Neuronal stem cell (in vitro differentiated cells): ENCODE data around the gene KCNJ6.

Source experiments
- DNase-seq: peaks from one replicate; pipeline ENCODE4 v3.0.0-alpha.2; 2013; ENCODE audit warnings: low spot score
- H2AFZ ChIP-seq: one replicate; pipeline ENCODE4 v1.6.1; 2013; ENCODE audit warnings: mild to moderate bottlenecking, low read length, inconsistent platforms
- H2AK5ac ChIP-seq: 2 replicates; pipeline ENCODE4 v1.6.1; 2013; ENCODE audit warnings: low read depth, mild to moderate bottlenecking, inconsistent platforms, low read length, moderate library complexity, mixed read lengths
- H2BK120ac ChIP-seq: 2 replicates; pipeline ENCODE4 v1.6.1; 2013; ENCODE audit warnings: low read depth, mild to moderate bottlenecking, inconsistent platforms, low read length, moderate library complexity, mixed read lengths
- H2BK12ac ChIP-seq: one replicate; pipeline ENCODE4 v1.6.1; 2013; ENCODE audit warnings: low read length, inconsistent platforms
- H2BK15ac ChIP-seq: 2 replicates; pipeline ENCODE4 v1.6.1; 2013; ENCODE audit warnings: mild to moderate bottlenecking, low read length, inconsistent platforms, mixed read lengths
- H2BK5ac ChIP-seq: one replicate; pipeline ENCODE4 v1.6.1; 2013; ENCODE audit warnings: inconsistent platforms, mild to moderate bottlenecking, low read length, moderate library complexity
- H3K14ac ChIP-seq: one replicate; pipeline ENCODE4 v1.6.1; 2013; ENCODE audit warnings: low read length, inconsistent platforms
- H3K18ac ChIP-seq: 2 replicates; pipeline ENCODE4 v1.6.1; 2013; ENCODE audit warnings: low read length, inconsistent platforms
- H3K23ac ChIP-seq: 2 replicates; pipeline ENCODE4 v1.6.1; 2013; ENCODE audit warnings: low read depth, mild to moderate bottlenecking, mixed read lengths, low read length, inconsistent platforms; ENCODE audit not compliant: poor library complexity
- H3K27ac ChIP-seq: replicated peaks from 3 replicates; pipeline ENCODE4 v1.5.1; 2013; ENCODE audit warnings: low read length, inconsistent platforms
- H3K27me3 ChIP-seq, 3 experiments: 2 replicates each; pipeline ENCODE4 v1.6.1; 2013; ENCODE audit warnings: low read length in 3 of 3, mild to moderate bottlenecking in 2 of 3, inconsistent platforms in 1 of 3, low read depth in 1 of 3, mixed read lengths in 1 of 3, moderate library complexity in 1 of 3; ENCODE audit not compliant: control insufficient read depth in 3 of 3, insufficient read depth in 3 of 3
- H3K36me3 ChIP-seq, 2 donors: replicated peaks in 1 of 2; 2 replicates each; pipeline ENCODE4 v1.6.1; 2013; ENCODE audit warnings: low read length in 2 of 2; ENCODE audit not compliant: control insufficient read depth in 2 of 2, insufficient read depth in 2 of 2
- H3K4ac ChIP-seq: 2 replicates; pipeline ENCODE4 v1.6.1; 2013; ENCODE audit warnings: inconsistent platforms, mild to moderate bottlenecking, low read length, moderate library complexity
- H3K4me1 ChIP-seq, 2 donors: 1 replicate in 1 of 2; 2 replicates in 1 of 2; pipeline ENCODE4 v1.6.1; 2013; ENCODE audit warnings: low read length in 2 of 2, low read depth in 1 of 2; ENCODE audit not compliant: control insufficient read depth in 2 of 2, insufficient read depth in 1 of 2
- H3K4me2 ChIP-seq: one replicate; pipeline ENCODE4 v1.6.1; 2013; ENCODE audit warnings: mild to moderate bottlenecking, low read length, inconsistent platforms; ENCODE audit not compliant: insufficient read depth, poor library complexity, severe bottlenecking
- H3K4me3 ChIP-seq, 2 donors: 2 replicates each; pipeline ENCODE4 v1.5.1; 2013; ENCODE audit warnings: low read length in 2 of 2, mild to moderate bottlenecking in 2 of 2, inconsistent platforms in 1 of 2, moderate library complexity in 1 of 2
- H3K79me1 ChIP-seq: one replicate; pipeline ENCODE4 v1.6.1; 2013; ENCODE audit warnings: low read depth, mild to moderate bottlenecking, inconsistent platforms, low read length, moderate library complexity
- H3K9ac ChIP-seq: one replicate; pipeline ENCODE4 v1.6.1; 2013; ENCODE audit warnings: mild to moderate bottlenecking, low read depth, low read length, inconsistent platforms; ENCODE audit not compliant: poor library complexity
- H3K9me3 ChIP-seq, 2 donors: replicated peaks in 1 of 2; 2 replicates each; pipeline versions ENCODE3 to v1.6.1; 2013; ENCODE audit warnings: low read length in 2 of 2, mild to moderate bottlenecking in 2 of 2, inconsistent platforms in 1 of 2, low read depth in 1 of 2, mixed read lengths in 1 of 2, moderate library complexity in 1 of 2; ENCODE audit not compliant: control insufficient read depth in 2 of 2, insufficient read depth in 1 of 2
- H4K8ac ChIP-seq: one replicate; pipeline ENCODE4 v1.6.1; 2013; ENCODE audit warnings: low read depth, mild to moderate bottlenecking, inconsistent platforms, low read length, moderate library complexity
- H4K91ac ChIP-seq: one replicate; pipeline ENCODE4 v1.6.1; 2013; ENCODE audit warnings: low read length, low read depth, mild to moderate bottlenecking, inconsistent platforms; ENCODE audit not compliant: poor library complexity
- WGBS, 2 donors: extraction: QIAGEN DNeasy Blood & Tissue Kit; methylation state at CpG; one replicate each; pipeline ENCODE4 v1.1.7; 2013; ENCODE audit warnings: missing lambda C conversion rate in 2 of 2, mixed read lengths in 1 of 2; ENCODE audit not compliant: insufficient read length in 2 of 2, insufficient replicate concordance in 1 of 2; ENCODE audit errors: extremely low coverage in 2 of 2; 5-methylcytosine and 5-hydroxymethylcytosine counted together

Gene KCNJ6

DNA sequence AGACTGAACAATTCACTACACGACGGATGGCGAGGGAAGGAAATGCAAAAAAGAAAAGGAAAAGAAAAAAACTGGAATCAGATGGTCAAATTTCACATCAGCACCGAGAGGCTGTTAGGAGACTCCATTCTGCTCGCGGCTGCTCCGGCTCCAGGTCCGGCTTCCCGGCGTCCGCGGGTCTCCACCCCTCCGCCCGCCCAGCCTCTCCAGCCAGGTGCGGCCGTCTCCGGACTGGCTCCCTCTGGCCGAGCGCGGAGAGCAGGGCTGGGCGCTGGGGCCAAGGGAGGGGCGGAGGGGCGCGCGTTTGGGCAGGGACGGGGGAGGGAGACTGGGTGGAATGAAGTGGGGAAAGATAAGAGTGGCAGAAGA is 332 bp downstream of the KCNJ6 start:
- H2AK5ac ChIP-seq, result no peak overlapping the region
- H3K9ac ChIP-seq, result no peak overlapping the region
- H3K14ac ChIP-seq, result no peak overlapping the region
- H3K36me3 ChIP-seq, result no peaks in the 10 kb centered on the region
- no peaks in the 10 kb centered on the region for H3K9me3 ChIP-seq
- no peak overlapping the region for H4K91ac ChIP-seq
- H3K23ac ChIP-seq, result no peak overlapping the region
- peaks cover 5 to 11% of the 10 kb centered on the region in 2 donors for H3K4me1 ChIP-seq
- H2AFZ ChIP-seq, result peak overlapping the region; percentile 94
- H3K4me3 ChIP-seq, result peak overlapping the region; percentile 43 to 72
- no peak for DNase-seq
- H2BK5ac ChIP-seq, result no peak overlapping the region
- H3K79me1 ChIP-seq, result no peaks in the 10 kb centered on the region
- no CpG with 5 or more reads among the region's 26 CpGs for WGBS, 2 donors
- no peak overlapping the region for H3K27ac ChIP-seq
- no peak overlapping the region for H2BK12ac ChIP-seq
- no peak overlapping the region for H3K4ac ChIP-seq
- no peak overlapping the region for H4K8ac ChIP-seq
- peak overlapping the region; percentile 100 for H3K4me2 ChIP-seq
- H2BK15ac ChIP-seq, result no peak overlapping the region
- H3K18ac ChIP-seq, result no peak overlapping the region
- H3K27me3 ChIP-seq, result peaks cover 9 to 41% (median 17%) of the 10 kb centered on the region in 3 experiments
- H2BK120ac ChIP-seq, result no peak overlapping the region

- Histone ChIP-seq H3K79me1 (no peaks in the 10 kb centered on the region), H3K4me1 (peaks cover 5 to 11% of the 10 kb centered on the region in 2 donors), H3K4me2 (peak overlapping the region; percentile 100), H2BK120ac (no peak overlapping the region), H4K91ac (no peak overlapping the region), H2AFZ (peak overlapping the region; percentile 94), H3K36me3 (no peaks in the 10 kb centered on the region), H3K27me3 (peaks cover 9 to 41% (median 17%) of the 10 kb centered on the region in 3 experiments), H4K8ac (no peak overlapping the region), H3K27ac (no peak overlapping the region), H2BK12ac (no peak overlapping the region), H3K18ac (peak overlapping the region; percentile 89), H3K4ac (no peak overlapping the region), H3K9me3 (no peaks in the 10 kb centered on the region), H3K9ac (peak overlapping the region; percentile 57), H2AK5ac (no peak overlapping the region), H2BK5ac (no peak overlapping the region), H3K23ac (no peak overlapping the region), H3K14ac (peak overlapping the region; percentile 66), H2BK15ac (no peak overlapping the region), H3K4me3 (peak overlapping the region; percentile 43 to 72)
- DNase-seq, result no peak
- no CpG with 5 or more reads among the region's 28 CpGs for WGBS, 2 donors
Observed at GRCh38 chr21:37915497-37915911, 753 bp downstream of the KCNJ6 start.

DNA sequence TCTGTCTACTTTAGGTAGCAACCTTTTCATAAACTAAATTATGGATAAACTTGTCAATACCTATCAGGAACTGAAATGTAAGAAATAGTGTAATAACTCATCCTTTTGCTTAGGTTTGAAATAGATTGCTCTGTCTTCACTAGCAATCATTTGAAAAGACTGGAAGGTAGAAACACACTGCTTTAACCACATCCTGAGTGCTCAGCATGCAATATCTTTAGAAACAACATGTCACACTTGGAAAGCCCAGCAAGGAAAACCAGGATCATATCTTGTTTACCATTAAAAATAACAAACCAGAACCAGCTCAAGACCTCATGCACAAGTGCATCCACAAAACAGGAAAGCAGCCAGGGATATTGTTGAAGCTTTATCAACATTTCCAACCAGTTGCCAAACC is 3.6 kb downstream of the KCNJ6 start:
- Histone ChIP-seq H3K4me2 (no peak overlapping the region), H3K27me3 (peaks cover 9 to 19% (median 17%) of the 10 kb centered on the region in 3 experiments)

DNA sequence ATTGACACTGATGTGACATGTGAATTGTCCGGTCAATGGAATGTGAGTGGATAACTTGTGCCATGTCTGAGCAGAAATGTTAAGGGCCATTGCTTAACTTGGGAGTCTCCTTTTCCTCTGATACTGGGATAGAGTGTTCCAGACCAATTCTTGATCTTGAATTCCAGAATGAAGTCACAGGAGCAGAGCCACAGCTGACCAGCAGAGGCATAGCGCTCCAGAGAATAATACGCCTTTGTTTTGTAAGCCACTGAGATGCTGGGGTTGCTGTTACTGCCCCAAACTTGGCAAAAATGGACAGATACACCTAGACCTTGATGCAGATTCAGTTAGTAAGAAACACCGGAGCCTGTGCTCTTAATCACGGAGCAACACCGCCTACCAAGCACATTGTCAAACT is 6.3 kb downstream of the KCNJ6 start:
- Histone ChIP-seq H3K18ac (no peak overlapping the region), H2BK15ac (no peak overlapping the region), H3K79me1 (no peaks in the 10 kb centered on the region), H4K8ac (no peak overlapping the region), H2AFZ (no peak overlapping the region), H3K23ac (no peak overlapping the region), H3K4me1 (peaks cover 0 to 5% of the 10 kb centered on the region in 2 donors), H3K14ac (no peak overlapping the region), H3K4ac (no peak overlapping the region), H3K36me3 (no peaks in the 10 kb centered on the region), H3K9me3 (no peaks in the 10 kb centered on the region), H3K4me2 (no peak overlapping the region), H3K9ac (no peak overlapping the region), H2AK5ac (no peak overlapping the region), H2BK120ac (no peak overlapping the region), H2BK5ac (no peak overlapping the region), H2BK12ac (no peak overlapping the region), H3K27me3 (peaks cover 1 to 7% (median 2%) of the 10 kb centered on the region in 3 experiments), H3K27ac (no peak overlapping the region), H3K4me3 (no peak overlapping the region), H4K91ac (no peak overlapping the region)
- WGBS, 2 donors, result no CpG with 5 or more reads among the region's 6 CpGs
- no peak for DNase-seq

More for the DNA sequence above, 3.6 kb downstream of the KCNJ6 start:
- no peaks in the 10 kb centered on the region for H3K36me3 ChIP-seq
- no peak for DNase-seq
- no peaks in the 10 kb centered on the region for H3K79me1 ChIP-seq
- H2BK12ac ChIP-seq, result no peak overlapping the region
- no peak overlapping the region for H2BK120ac ChIP-seq
- H3K23ac ChIP-seq, result no peak overlapping the region
- no peak overlapping the region for H4K8ac ChIP-seq
- no peak overlapping the region for H2BK15ac ChIP-seq
- H2BK5ac ChIP-seq, result no peak overlapping the region
- no peak overlapping the region for H3K9ac ChIP-seq
- no peak overlapping the region for H2AK5ac ChIP-seq
- H3K9me3 ChIP-seq, result no peaks in the 10 kb centered on the region
- no peak overlapping the region for H4K91ac ChIP-seq
- no peak overlapping the region for H2AFZ ChIP-seq
- no peak overlapping the region for H3K14ac ChIP-seq
- no peak overlapping the region for H3K4me3 ChIP-seq
- H3K27ac ChIP-seq, result no peak overlapping the region
- no peak overlapping the region for H3K18ac ChIP-seq
- H3K4me1 ChIP-seq, result peaks cover 5 to 11% of the 10 kb centered on the region in 2 donors
- H3K4ac ChIP-seq, result no peak overlapping the region
